GM23338 (cell line): Measurements from ENCODE around the gene STKLD1. TPM values are rescaled to one million over a fixed set of nuclear protein-coding genes. Genes with fewer than 3 reads are reported as not detected.

Experiments
- ATAC-seq: fragments of 200-7000 bp; cut with Tn5 transposase; 3 replicates; pipeline ENCODE4 v1.9.1; 2020
- DNase-seq: peaks from one replicate; pipeline ENCODE4 v3.0.0-alpha.2; 2015; ENCODE audit warnings: low spot score
- H2AFZ ChIP-seq: fragments of 200-600 bp; sonication (generic); 2 replicates; pipeline ENCODE4 v1.8.0; 2016; ENCODE audit warnings: antibody characterized with exemption, mild to moderate bottlenecking, moderate library complexity
- H3F3A ChIP-seq: fragments of 200-600 bp; sonication (generic); replicated peaks from 2 replicates; pipeline ENCODE4 v1.8.0; 2017; ENCODE audit warnings: antibody characterized with exemption, mixed run types, low read depth
- H3K27ac ChIP-seq: fragments of 200-600 bp; sonication (generic); 2 replicates; pipeline ENCODE4 v1.6.1; 2016; ENCODE audit warnings: low read depth
- H3K27me3 ChIP-seq: fragments of 200-600 bp; sonication (generic); 2 replicates; pipeline ENCODE4 v1.8.0; 2016; ENCODE audit warnings: mild to moderate bottlenecking, mixed run types, moderate library complexity; ENCODE audit not compliant: insufficient read depth
- H3K36me3 ChIP-seq: fragments of 200-600 bp; sonication (generic); 2 replicates; pipeline ENCODE4 v1.8.0; 2016; ENCODE audit warnings: mild to moderate bottlenecking; ENCODE audit not compliant: insufficient read depth
- H3K4me1 ChIP-seq: fragments of 200-600 bp; sonication (generic); 2 replicates; pipeline ENCODE4 v1.8.0; 2016; ENCODE audit warnings: mild to moderate bottlenecking, moderate library complexity; ENCODE audit not compliant: insufficient read depth
- H3K4me2 ChIP-seq: fragments of 200-600 bp; sonication (generic); 2 replicates; pipeline ENCODE4 v1.7.1; 2017; ENCODE audit warnings: mixed run types
- H3K4me3 ChIP-seq: fragments of 200-600 bp; sonication (generic); 2 replicates; pipeline ENCODE4 v1.6.1; 2016; ENCODE audit warnings: mixed run types
- H3K79me2 ChIP-seq: fragments of 200-600 bp; sonication (generic); replicated peaks from 2 replicates; pipeline ENCODE4 v1.8.0; 2017; ENCODE audit warnings: mild to moderate bottlenecking; ENCODE audit not compliant: insufficient read depth
- H3K9me2 ChIP-seq: fragments of 200-600 bp; sonication (generic); 2 replicates; pipeline ENCODE4 v1.8.0; 2017; ENCODE audit not compliant: insufficient read depth
- H4K20me1 ChIP-seq: fragments of 200-600 bp; sonication (generic); replicated peaks from 2 replicates; pipeline ENCODE4 v1.8.0; 2017; ENCODE audit warnings: mild to moderate bottlenecking; ENCODE audit not compliant: insufficient read depth
- H3K27ac Mint-ChIP-seq: 2 replicates; pipeline ENCODE4 v1.8.0; 2020; ENCODE audit warnings: inconsistent platforms, mild to moderate bottlenecking, moderate library complexity, mixed read lengths
- H3K27me3 Mint-ChIP-seq: 3 replicates; pipeline ENCODE4 v1.8.0; 2022; ENCODE audit warnings: low read depth, mild to moderate bottlenecking, moderate library complexity, mixed read lengths, inconsistent platforms; ENCODE audit not compliant: insufficient read depth, poor library complexity
- H3K36me3 Mint-ChIP-seq: 3 replicates; pipeline ENCODE4 v1.8.0; 2021; ENCODE audit warnings: low read depth, mild to moderate bottlenecking, inconsistent platforms, moderate library complexity, mixed read lengths
- H3K4me1 Mint-ChIP-seq: 3 replicates; pipeline ENCODE4 v1.8.0; 2020; ENCODE audit warnings: mild to moderate bottlenecking, inconsistent platforms, mixed read lengths
- H3K4me3 Mint-ChIP-seq: 3 replicates; pipeline ENCODE4 v1.8.0; 2021; ENCODE audit warnings: moderate library complexity, mild to moderate bottlenecking, inconsistent platforms, mixed read lengths
- H3K9me3 Mint-ChIP-seq: 3 replicates; pipeline ENCODE4 v1.8.0; 2020; ENCODE audit warnings: moderate library complexity, mild to moderate bottlenecking, inconsistent platforms, mixed read lengths
- CTCF ChIP-seq, 2 experiments: fragments of 200-600 bp in 1 of 2; sonication (generic) in 1 of 2; conservative IDR thresholded peaks; 2 replicates each; pipeline versions ENCODE4 v1.5.1 to v1.6.1; 2016 to 2017; ENCODE audit warnings: antibody characterized with exemption in 2 of 2, low read depth in 2 of 2, mild to moderate bottlenecking in 2 of 2, moderate library complexity in 1 of 2
- ETS1 ChIP-seq: IDR thresholded peaks from 2 replicates; pipeline ENCODE4 v1.6.1; 2016; ENCODE audit warnings: antibody characterized with exemption
- EZH2phosphoT487 ChIP-seq: fragments of 200-600 bp; sonication (generic); IDR thresholded peaks from one replicate; pipeline ENCODE4 v1.8.1; 2018; ENCODE audit warnings: antibody characterized with exemption; ENCODE audit not compliant: unreplicated experiment
- JUNB ChIP-seq: IDR thresholded peaks from one replicate; pipeline ENCODE4 v1.6.1; 2016; ENCODE audit warnings: antibody characterized with exemption; ENCODE audit not compliant: unreplicated experiment
- NANOG ChIP-seq: IDR thresholded peaks from 2 replicates; pipeline ENCODE4 v1.6.1; 2016; ENCODE audit warnings: antibody characterized with exemption, borderline replicate concordance
- POLR2AphosphoS5 ChIP-seq: IDR thresholded peaks from 2 replicates; pipeline ENCODE4 v1.6.1; 2016; ENCODE audit warnings: antibody characterized with exemption, low read depth
- REST ChIP-seq: IDR thresholded peaks from one replicate; pipeline ENCODE4 v1.6.1; 2018; ENCODE audit warnings: antibody characterized with exemption; ENCODE audit not compliant: unreplicated experiment
- ZNF114 ChIP-seq: fragments of 250-450 bp; sonication (Bioruptor Pico); IDR thresholded peaks from 2 replicates; pipeline ENCODE4 v1.5.0; 2020; ENCODE audit warnings: mild to moderate bottlenecking, moderate library complexity
- ZNF331 ChIP-seq: fragments of 250-450 bp; sonication (Bioruptor Pico); IDR thresholded peaks from 2 replicates; pipeline ENCODE4 v1.5.0; 2020; ENCODE audit warnings: low read depth, mild to moderate bottlenecking, moderate library complexity
- polyA plus RNA-seq: library from polyadenylated mRNA; unstranded; fragments of >200 nt; fragmentation: Nextera tagmentation; extraction: Ambion mirVana; gene quantifications from 2 replicates; pipeline ENCODE4 v1.2.1, GENCODE V29; 2016
- total RNA-seq: library from RNA; depleted of rRNA; stranded (reverse); fragments of >200 nt; shearing (Covaris generic); gene quantifications from 2 replicates; pipeline ENCODE4 v1.2.3, GENCODE V29; 2014

Gene STKLD1
- total and polyA plus RNA-seq, 2 experiments from 2014 or later: 0.57 TPM; not detected in 1

- peaks cover 27% of the 10 kb centered on the region for H3K36me3 ChIP-seq
- no peak for DNase-seq
- no peaks in the 10 kb centered on the region for H3K9me2 ChIP-seq
- H3K4me1 ChIP-seq: peaks cover 1% of the 10 kb centered on the region; the same call in 1 of the 2 replicates
- Mint-ChIP-seq H3K27ac (no peak overlapping the region), H3K9me3 (no peaks in the 10 kb centered on the region), H3K36me3 (peaks cover 82% of the 10 kb centered on the region), H3K4me3 (no peak overlapping the region), H3K4me1 (peaks cover 4% of the 10 kb centered on the region; the same call in 2 of the 3 replicates), H3K27me3 (peaks cover 12% of the 10 kb centered on the region)
- H3K27ac ChIP-seq: no peak overlapping the region
- peaks cover 23% of the 10 kb centered on the region for H3K79me2 ChIP-seq
- ATAC-seq: no peak
- peaks cover 34% of the 10 kb centered on the region for H4K20me1 ChIP-seq
- no peak overlapping the region for H2AFZ ChIP-seq
- H3K27me3 ChIP-seq: no peaks in the 10 kb centered on the region
- H3K4me2 ChIP-seq: no peak overlapping the region
- peaks cover 21% of the 10 kb centered on the region; the same call in 1 of the 2 replicates for H3F3A ChIP-seq
- no peak overlapping the region for H3K4me3 ChIP-seq
- TF ChIP-seq POLR2AphosphoS5 (no peak), NANOG (no peak), ZNF331 (no peak), JUNB (no peak), CTCF (conservative IDR thresholded peaks at IDR 0.05; ENCODE audit: low read depth in 2 of 2) (no peak), REST (no peak), EZH2phosphoT487 (no peak), ZNF114 (no peak), ETS1 (no peak)
Observed at GRCh38 chr9:133362359-133363044, 13.7 kb upstream of the STKLD1 start.
